Brain microvascular endothelial cell (primary cell): ENCODE results near the gene BRD3.

Source experiments
- DNase-seq: peaks from one replicate; pipeline ENCODE4 v3.0.0-alpha.2; 2020
- H3K27ac ChIP-seq: fragments of 250-450 bp; sonication (Bioruptor Pico); 2 replicates; pipeline ENCODE4 v1.5.1; 2020; ENCODE audit warnings: mild to moderate bottlenecking, moderate library complexity
- H3K27me3 ChIP-seq: fragments of 250-450 bp; sonication (Bioruptor Pico); replicated peaks from 2 replicates; pipeline ENCODE4 v1.5.1; 2020; ENCODE audit warnings: mild to moderate bottlenecking
- H3K36me3 ChIP-seq: fragments of 250-450 bp; sonication (Bioruptor Pico); replicated peaks from 2 replicates; pipeline ENCODE4 v1.5.1; 2020; ENCODE audit warnings: mild to moderate bottlenecking
- H3K4me3 ChIP-seq: 2 replicates; pipeline ENCODE4 v1.5.1; 2011; ENCODE audit warnings: low read depth, mild to moderate bottlenecking, control low read depth, low read length, moderate library complexity
- CTCF ChIP-seq: IDR thresholded peaks from 2 replicates; pipeline ENCODE4 v1.5.1; 2011; ENCODE audit warnings: low read depth, mild to moderate bottlenecking, moderate library complexity, low read length, control low read depth, inconsistent platforms; ENCODE audit errors: missing control alignments
- in situ Hi-C: cut with HindIII; loops from 2 replicates; pipeline ENCODE4 v1.10.0; 2017; ENCODE audit warnings: low sequenced_read_pairs, low pct_ligation_motif_present

BRD3 gene

GRCh38 chr9:134035041-134036039, 32.5 kb downstream of the BRD3 start:
- TF ChIP-seq CTCF: no peak
- Histone ChIP-seq H3K36me3 (peaks cover 55% of the 10 kb centered on the region), H3K4me3 (no peak overlapping the region), H3K27ac (no peak overlapping the region), H3K27me3 (no peaks in the 10 kb centered on the region)
- DNase-seq: no peak
- in situ Hi-C loops: no loop called here

- Histone ChIP-seq H3K36me3 (peaks cover 49% of the 10 kb centered on the region), H3K4me3 (no peak overlapping the region), H3K27ac (no peak overlapping the region), H3K27me3 (no peaks in the 10 kb centered on the region)
- in situ Hi-C loops: no loop called here
- TF ChIP-seq CTCF: no peak
- no peak for DNase-seq
Measured at GRCh38 chr9:134034215-134035040, 33.4 kb downstream of the BRD3 start.

- DNase-seq: no peak
Measured at GRCh38 chr9:134033516-134034214, 34.2 kb downstream of the BRD3 start.

GRCh38 chr9:134032456-134033222, 35.2 kb downstream of the BRD3 start:
- DNase-seq: no peak
- Histone ChIP-seq H3K27me3 (no peaks in the 10 kb centered on the region), H3K4me3 (no peak overlapping the region), H3K27ac (no peak overlapping the region), H3K36me3 (peaks cover 48% of the 10 kb centered on the region)
- no peak for TF ChIP-seq CTCF
- in situ Hi-C loops: no loop called here

More at GRCh38 chr9:134033516-134034214, 34.2 kb downstream of the BRD3 start:
- in situ Hi-C loops: no loop called here
- Histone ChIP-seq H3K36me3 (peaks cover 46% of the 10 kb centered on the region), H3K27me3 (no peaks in the 10 kb centered on the region), H3K4me3 (no peak overlapping the region), H3K27ac (no peak overlapping the region)
- TF ChIP-seq CTCF: no peak

- H3K27me3 ChIP-seq: no peaks in the 10 kb centered on the region
- no peak for TF ChIP-seq CTCF
- peaks cover 50% of the 10 kb centered on the region for H3K36me3 ChIP-seq
- in situ Hi-C loops: no loop called here
- no peak overlapping the region for H3K27ac ChIP-seq
- no peak for DNase-seq
- no peak overlapping the region for H3K4me3 ChIP-seq
Measured at GRCh38 chr9:134031783-134032182, 36.0 kb downstream of the BRD3 start.
